Activated CD4-positive, alpha-beta T cell treated with anti-CD3 and anti-CD28 coated beads, Interleukin-2, amount 10 ng/mL, durations not matched to agents 24 days and 14 days (primary cell): ENCODE measurements around the gene PPP2R2D. TPM values are rescaled to one million over a fixed set of nuclear protein-coding genes. Genes with fewer than 3 reads are reported as not detected.

Experiments
- DNase-seq: peaks from one replicate; pipeline ENCODE4 v3.0.0; 2022
- H3K27ac Mint-ChIP-seq: one replicate; pipeline ENCODE4 v1.8.0; 2022; ENCODE audit warnings: mild to moderate bottlenecking, mixed read lengths
- H3K27me3 Mint-ChIP-seq: one replicate; pipeline ENCODE4 v1.8.0; 2022; ENCODE audit warnings: mixed read lengths
- H3K36me3 Mint-ChIP-seq: one replicate; pipeline ENCODE4 v1.8.0; 2022; ENCODE audit warnings: low read depth, mild to moderate bottlenecking, mixed read lengths
- H3K4me1 Mint-ChIP-seq: one replicate; pipeline ENCODE4 v1.8.0; 2021; ENCODE audit warnings: mixed read lengths
- H3K4me3 Mint-ChIP-seq: one replicate; pipeline ENCODE4 v1.8.0; 2022; ENCODE audit warnings: mild to moderate bottlenecking, moderate library complexity, mixed read lengths
- H3K9me3 Mint-ChIP-seq: one replicate; pipeline ENCODE4 v1.8.0; 2021; ENCODE audit warnings: mixed read lengths
- intact Hi-C: fragments of 100-400 bp; cut with micrococcal nuclease; formaldehyde crosslinking; loops from one replicate; pipeline ENCODE4 v1.15.1; 2023
- total RNA-seq: library from RNA; stranded (reverse); gene quantifications from 2 replicates; pipeline ENCODE4 v1.2.3, GENCODE V29; 2022

The PPP2R2D gene
- total RNA-seq, 1 donor from 2014 or later, result 36.2 TPM

DNA sequence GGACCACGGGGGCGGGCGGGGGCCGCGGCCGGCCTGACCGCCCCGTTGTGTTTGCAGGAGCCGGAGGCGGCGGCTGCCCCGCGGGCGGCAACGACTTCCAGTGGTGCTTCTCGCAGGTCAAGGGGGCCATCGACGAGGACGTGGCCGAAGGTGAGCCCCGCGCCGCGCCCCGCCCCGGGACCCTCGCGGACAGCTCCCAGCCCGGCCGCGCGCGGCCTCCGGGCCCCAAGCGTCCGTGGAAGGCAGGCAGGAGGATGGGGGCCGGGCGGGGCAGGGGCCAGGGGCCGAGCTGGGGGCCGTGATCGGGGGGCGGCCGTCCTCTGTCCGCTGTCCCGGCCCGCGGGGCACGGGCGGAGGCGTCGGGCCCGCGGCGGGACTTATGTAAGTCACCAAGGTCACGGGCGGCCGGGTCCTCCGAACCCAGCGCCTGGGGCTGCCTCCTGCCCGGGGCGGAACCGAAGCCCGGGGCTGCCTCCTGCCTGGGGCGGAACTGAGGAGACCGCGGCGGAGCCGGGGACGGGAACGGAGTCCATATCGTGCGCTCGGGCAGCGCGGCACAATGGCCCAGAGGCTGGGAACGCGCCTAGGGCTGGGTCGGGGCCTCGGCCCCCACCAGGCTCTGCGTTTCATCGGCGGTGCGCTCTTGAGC lies 497 bp downstream of the PPP2R2D start:
- H3K27ac Mint-ChIP-seq, result peak overlapping the region; percentile 79
- peaks cover 19% of the 10 kb centered on the region for H3K36me3 Mint-ChIP-seq
- no peaks in the 10 kb centered on the region for H3K9me3 Mint-ChIP-seq
- intact Hi-C loops, result loop anchor here (2.0 to 10.0 kb wide), 4 partner anchors 17 to 1787 kb away; partner anchors contain the start of gene C10orf143
- peak overlapping the region; percentile 90 for H3K4me3 Mint-ChIP-seq
- H3K27me3 Mint-ChIP-seq, result peaks cover 20% of the 10 kb centered on the region
- peak; percentile 89 for DNase-seq
- H3K4me1 Mint-ChIP-seq, result peaks cover 54% of the 10 kb centered on the region

- H3K9me3 Mint-ChIP-seq, result no peaks in the 10 kb centered on the region
- DNase-seq, result no peak
- H3K27ac Mint-ChIP-seq, result peak overlapping the region; percentile 79
- H3K27me3 Mint-ChIP-seq, result peaks cover 19% of the 10 kb centered on the region
- peaks cover 22% of the 10 kb centered on the region for H3K36me3 Mint-ChIP-seq
- intact Hi-C loops, result loop anchor here (10.0 kb wide), 2 partner anchors 543 to 1787 kb away; partner anchors contain the start of gene C10orf143
- H3K4me1 Mint-ChIP-seq, result peaks cover 54% of the 10 kb centered on the region
- H3K4me3 Mint-ChIP-seq, result peak overlapping the region; percentile 90
Observed at GRCh38 chr10:131902211-131902610, 1.4 kb downstream of the PPP2R2D start.

DNA sequence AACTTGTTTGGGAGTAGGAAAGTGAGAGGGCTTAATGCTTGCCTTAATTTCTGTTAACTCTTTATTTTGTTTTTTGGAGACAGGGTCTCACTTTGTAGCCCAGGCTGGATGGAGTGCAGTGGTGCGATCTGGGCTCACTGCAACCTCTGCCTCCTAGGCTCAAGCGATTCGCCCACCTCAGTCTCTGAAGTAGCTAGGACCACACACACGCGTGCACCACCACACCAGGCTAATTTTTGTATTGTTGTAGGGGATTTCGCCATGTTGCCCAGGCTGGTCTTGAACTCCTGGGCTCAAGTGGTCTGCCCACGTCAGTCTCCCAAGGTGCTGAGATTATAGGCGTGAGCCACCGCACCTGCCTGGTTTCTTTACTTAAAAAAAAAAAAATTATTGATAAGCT lies 1.9 kb downstream of the PPP2R2D start:
- no peak for DNase-seq
- Mint-ChIP-seq H3K36me3 (peaks cover 22% of the 10 kb centered on the region), H3K9me3 (no peaks in the 10 kb centered on the region), H3K4me1 (peaks cover 55% of the 10 kb centered on the region), H3K27ac (no peak overlapping the region), H3K27me3 (peaks cover 17% of the 10 kb centered on the region), H3K4me3 (peak overlapping the region; percentile 90)
- intact Hi-C loops, result loop anchor here (10.0 kb wide), 2 partner anchors 542 to 1788 kb away; partner anchors contain the start of gene C10orf143

- intact Hi-C loops, result loop anchor here (10.0 kb wide), 2 partner anchors 540 to 1790 kb away; partner anchors contain the start of gene C10orf143
- peak overlapping the region; percentile 67 for H3K27ac Mint-ChIP-seq
- peaks cover 64% of the 10 kb centered on the region for H3K4me1 Mint-ChIP-seq
- peak overlapping the region; percentile 64 for H3K4me3 Mint-ChIP-seq
- no peak for DNase-seq
- H3K9me3 Mint-ChIP-seq, result no peaks in the 10 kb centered on the region
- H3K27me3 Mint-ChIP-seq, result no peaks in the 10 kb centered on the region
- H3K36me3 Mint-ChIP-seq, result peaks cover 32% of the 10 kb centered on the region
Observed at GRCh38 chr10:131905267-131905571, 4.4 kb downstream of the PPP2R2D start.

- H3K4me3 Mint-ChIP-seq, result peak overlapping the region; percentile 64
- H3K9me3 Mint-ChIP-seq, result no peaks in the 10 kb centered on the region
- H3K27ac Mint-ChIP-seq, result no peak overlapping the region
- DNase-seq, result no peak
- intact Hi-C loops, result loop anchor here (10.0 kb wide), 2 partner anchors 539 to 1791 kb away; partner anchors contain the start of gene C10orf143
- H3K27me3 Mint-ChIP-seq, result no peaks in the 10 kb centered on the region
- H3K36me3 Mint-ChIP-seq, result peaks cover 34% of the 10 kb centered on the region
- H3K4me1 Mint-ChIP-seq, result peaks cover 64% of the 10 kb centered on the region
Observed at GRCh38 chr10:131905603-131906268, 4.9 kb downstream of the PPP2R2D start.

- Mint-ChIP-seq H3K36me3 (peaks cover 37% of the 10 kb centered on the region), H3K9me3 (no peaks in the 10 kb centered on the region), H3K4me3 (no peak overlapping the region), H3K27ac (peak overlapping the region; percentile 61), H3K4me1 (peaks cover 64% of the 10 kb centered on the region), H3K27me3 (no peaks in the 10 kb centered on the region)
- intact Hi-C loops, result loop anchor here (10.0 kb wide), 2 partner anchors 539 to 1791 kb away; partner anchors contain the start of gene C10orf143
- DNase-seq, result no peak
Observed at GRCh38 chr10:131906269-131906639, 5.4 kb downstream of the PPP2R2D start.

- Mint-ChIP-seq H3K27me3 (no peaks in the 10 kb centered on the region), H3K36me3 (peaks cover 44% of the 10 kb centered on the region), H3K4me3 (no peak overlapping the region), H3K9me3 (no peaks in the 10 kb centered on the region), H3K4me1 (peaks cover 54% of the 10 kb centered on the region), H3K27ac (no peak overlapping the region)
- intact Hi-C loops, result loop anchor here (10.0 kb wide), 2 partner anchors 537 to 1793 kb away; partner anchors contain the start of gene C10orf143
- DNase-seq, result no peak
Observed at GRCh38 chr10:131907679-131908078, 6.9 kb downstream of the PPP2R2D start.

- intact Hi-C loops, result loop anchor here (10.0 kb wide), 2 partner anchors 537 to 1793 kb away; partner anchors contain the start of gene C10orf143
- H3K4me1 Mint-ChIP-seq, result peaks cover 52% of the 10 kb centered on the region
Observed at GRCh38 chr10:131908151-131908550, 7.3 kb downstream of the PPP2R2D start.

GRCh38 chr10:131909014-131909808 lies 8.4 kb downstream of the PPP2R2D start:
- Mint-ChIP-seq H3K27me3 (no peaks in the 10 kb centered on the region), H3K27ac (peak overlapping the region; percentile 39), H3K36me3 (peaks cover 53% of the 10 kb centered on the region), H3K4me3 (no peak overlapping the region), H3K4me1 (peaks cover 56% of the 10 kb centered on the region), H3K9me3 (no peaks in the 10 kb centered on the region)
- intact Hi-C loops, result loop anchor here (10.0 kb wide), 2 partner anchors 536 to 1794 kb away; partner anchors contain the start of gene C10orf143
- no peak for DNase-seq

More at GRCh38 chr10:131908151-131908550, 7.3 kb downstream of the PPP2R2D start:
- H3K4me3 Mint-ChIP-seq, result peak overlapping the region; percentile 9
- DNase-seq, result no peak
- peaks cover 47% of the 10 kb centered on the region for H3K36me3 Mint-ChIP-seq
- H3K27ac Mint-ChIP-seq, result peak overlapping the region; percentile 46
- no peaks in the 10 kb centered on the region for H3K9me3 Mint-ChIP-seq
- no peaks in the 10 kb centered on the region for H3K27me3 Mint-ChIP-seq

GRCh38 chr10:131909929-131910328 lies 9.1 kb downstream of the PPP2R2D start:
- Mint-ChIP-seq H3K4me1 (peaks cover 49% of the 10 kb centered on the region), H3K27me3 (no peaks in the 10 kb centered on the region), H3K4me3 (no peak overlapping the region), H3K27ac (no peak overlapping the region), H3K36me3 (peaks cover 58% of the 10 kb centered on the region), H3K9me3 (no peaks in the 10 kb centered on the region)
- intact Hi-C loops, result loop anchor here (10.0 kb wide), 2 partner anchors 535 to 1795 kb away; partner anchors contain the start of gene C10orf143
- DNase-seq, result no peak

DNA sequence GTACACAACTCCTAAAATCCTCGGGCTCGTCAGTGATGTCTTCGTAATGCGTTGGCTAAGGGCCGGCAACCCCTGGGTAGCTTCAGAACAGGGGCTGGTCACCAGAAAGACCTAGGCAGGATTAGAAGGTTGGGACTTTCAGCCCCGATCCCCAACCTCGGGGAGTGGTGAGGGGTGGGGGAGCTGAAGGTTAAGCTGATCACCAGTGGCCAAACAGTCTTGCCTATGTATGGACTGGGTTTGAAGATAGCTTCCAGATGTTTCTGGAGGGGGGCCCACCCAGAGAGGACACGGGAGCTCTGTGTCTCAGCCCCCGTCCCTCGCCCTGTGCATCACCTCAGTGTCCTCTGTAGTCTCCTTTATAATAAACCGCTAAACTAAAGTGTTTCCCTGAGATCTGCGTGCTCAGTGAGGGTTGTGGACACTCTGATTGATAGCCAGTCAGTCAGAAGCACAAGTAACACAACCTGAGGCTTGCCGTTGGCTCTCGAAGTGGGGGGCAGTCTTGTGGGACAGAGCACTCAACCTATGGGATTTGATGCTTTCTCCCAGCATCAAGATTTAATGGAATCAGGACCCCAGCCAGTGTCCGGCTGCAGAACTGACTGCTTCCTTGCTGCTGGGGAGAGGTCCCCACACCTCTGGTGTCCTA lies 10.0 kb downstream of the PPP2R2D start:
- Mint-ChIP-seq H3K9me3 (no peaks in the 10 kb centered on the region), H3K27me3 (no peaks in the 10 kb centered on the region), H3K4me1 (peaks cover 42% of the 10 kb centered on the region), H3K4me3 (no peak overlapping the region), H3K27ac (peak overlapping the region; percentile 15), H3K36me3 (peaks cover 58% of the 10 kb centered on the region)
- no peak for DNase-seq
- intact Hi-C loops, result no loop called here

DNA sequence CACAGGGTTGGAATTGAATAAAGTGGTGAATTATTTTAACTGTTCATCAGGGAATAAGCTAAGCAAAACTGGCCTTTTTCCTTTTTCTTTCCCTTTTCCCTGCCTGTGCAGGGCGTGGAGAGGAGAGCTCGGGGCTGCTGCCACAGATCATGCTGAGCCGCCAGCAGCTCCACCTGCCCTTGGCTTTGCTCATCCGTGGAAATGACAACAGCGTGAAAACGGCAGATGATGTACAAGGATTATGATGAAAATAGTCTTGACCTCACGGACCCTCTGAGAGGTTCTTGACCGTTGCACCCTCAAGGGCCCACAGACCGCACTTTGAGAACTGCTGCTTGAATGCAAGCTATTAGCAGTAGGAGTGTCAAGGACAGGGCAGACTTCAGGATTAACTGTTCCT lies 10.6 kb downstream of the PPP2R2D start:
- Mint-ChIP-seq H3K9me3 (peaks cover under 1% of the 10 kb centered on the region), H3K27me3 (no peaks in the 10 kb centered on the region), H3K4me1 (peaks cover 36% of the 10 kb centered on the region), H3K4me3 (no peak overlapping the region), H3K27ac (peak overlapping the region; percentile 15), H3K36me3 (peaks cover 57% of the 10 kb centered on the region)
- intact Hi-C loops, result no loop called here
- no peak for DNase-seq

- Mint-ChIP-seq H3K27me3 (no peaks in the 10 kb centered on the region), H3K36me3 (peaks cover 65% of the 10 kb centered on the region), H3K4me1 (peaks cover 38% of the 10 kb centered on the region), H3K27ac (no peak overlapping the region), H3K9me3 (peaks cover 8% of the 10 kb centered on the region), H3K4me3 (no peak overlapping the region)
- DNase-seq, result no peak
- intact Hi-C loops, result no loop called here
Observed at GRCh38 chr10:131912620-131913019, 11.8 kb downstream of the PPP2R2D start.
